IMR-90 (cell line): ENCODE measurements around the gene SLC35D3.

Source experiments
- CEBPB ChIP-seq: IDR thresholded peaks from 2 replicates; pipeline ENCODE4 v1.6.1; 2012; ENCODE audit warnings: low read depth, low read length, improper control_type of control experiment
- FOS ChIP-seq: fragments of 150-350 bp; IDR thresholded peaks from 2 replicates; pipeline ENCODE4 v1.6.1; 2016; ENCODE audit warnings: low read depth, low read length
- MAZ ChIP-seq: IDR thresholded peaks from 2 replicates; pipeline ENCODE4 v1.6.1; 2012; ENCODE audit warnings: low read depth, mild to moderate bottlenecking, low read length, improper control_type of control experiment, moderate library complexity, borderline replicate concordance
- POLR2A ChIP-seq: IDR thresholded peaks from 2 replicates; pipeline ENCODE4 v1.6.1; 2012; ENCODE audit warnings: mild to moderate bottlenecking, low read depth, low read length
- RCOR1 ChIP-seq: IDR thresholded peaks from 2 replicates; pipeline ENCODE4 v1.6.1; 2012; ENCODE audit warnings: mild to moderate bottlenecking, low read length, improper control_type of control experiment; ENCODE audit not compliant: insufficient replicate concordance
- SMC3 ChIP-seq: fragments of 150-350 bp; IDR thresholded peaks from 2 replicates; pipeline ENCODE4 v1.6.1; 2016; ENCODE audit warnings: low read depth, mild to moderate bottlenecking, antibody characterized with exemption, low read length, moderate library complexity
- TF ChIP-seq, protein P1 (sequence below): conservative IDR thresholded peaks from 2 replicates; pipeline ENCODE4 v1.5.1; 2012; ENCODE audit warnings: mild to moderate bottlenecking, low read depth, low read length, improper control_type of control experiment
- TF ChIP-seq, protein P2 (sequence below): fragments of 150-350 bp; IDR thresholded peaks from 2 replicates; pipeline ENCODE4 v1.6.1; 2017; ENCODE audit warnings: mild to moderate bottlenecking, antibody characterized with exemption, low read length, low read depth
- TF ChIP-seq, protein P3 (sequence below): fragments of 150-350 bp; IDR thresholded peaks from 2 replicates; pipeline ENCODE4 v1.6.1; 2016; ENCODE audit warnings: low read depth, mild to moderate bottlenecking, low read length, moderate library complexity, borderline replicate concordance

DNA sequence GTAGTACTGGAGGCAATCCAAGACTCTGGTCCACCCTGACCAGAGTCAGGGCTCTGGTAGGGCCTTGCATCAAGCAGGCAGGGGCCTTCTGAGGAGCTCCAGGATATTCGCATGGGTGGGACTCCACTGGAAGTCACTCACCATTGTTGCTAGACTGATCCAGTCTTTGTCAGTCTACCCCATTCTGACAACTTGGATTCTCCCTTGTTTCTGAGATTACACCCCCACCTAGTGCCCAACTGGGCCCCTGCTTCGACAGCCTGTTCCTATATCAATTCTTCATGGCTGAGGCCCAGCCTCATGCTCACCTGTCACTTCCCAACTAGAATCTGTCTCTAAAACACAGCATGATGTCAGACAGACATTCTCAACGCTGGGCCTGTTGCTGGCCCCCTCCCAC, 5.2 kb downstream of the SLC35D3 start:
- TF ChIP-seq, protein P1, sequence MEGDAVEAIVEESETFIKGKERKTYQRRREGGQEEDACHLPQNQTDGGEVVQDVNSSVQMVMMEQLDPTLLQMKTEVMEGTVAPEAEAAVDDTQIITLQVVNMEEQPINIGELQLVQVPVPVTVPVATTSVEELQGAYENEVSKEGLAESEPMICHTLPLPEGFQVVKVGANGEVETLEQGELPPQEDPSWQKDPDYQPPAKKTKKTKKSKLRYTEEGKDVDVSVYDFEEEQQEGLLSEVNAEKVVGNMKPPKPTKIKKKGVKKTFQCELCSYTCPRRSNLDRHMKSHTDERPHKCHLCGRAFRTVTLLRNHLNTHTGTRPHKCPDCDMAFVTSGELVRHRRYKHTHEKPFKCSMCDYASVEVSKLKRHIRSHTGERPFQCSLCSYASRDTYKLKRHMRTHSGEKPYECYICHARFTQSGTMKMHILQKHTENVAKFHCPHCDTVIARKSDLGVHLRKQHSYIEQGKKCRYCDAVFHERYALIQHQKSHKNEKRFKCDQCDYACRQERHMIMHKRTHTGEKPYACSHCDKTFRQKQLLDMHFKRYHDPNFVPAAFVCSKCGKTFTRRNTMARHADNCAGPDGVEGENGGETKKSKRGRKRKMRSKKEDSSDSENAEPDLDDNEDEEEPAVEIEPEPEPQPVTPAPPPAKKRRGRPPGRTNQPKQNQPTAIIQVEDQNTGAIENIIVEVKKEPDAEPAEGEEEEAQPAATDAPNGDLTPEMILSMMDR: peak; percentile 38
- TF ChIP-seq CEBPB: no peak
- no peak for TF ChIP-seq MAZ
- TF ChIP-seq SMC3: no peak
- no peak for TF ChIP-seq POLR2A
- no peak for TF ChIP-seq FOS
- TF ChIP-seq, protein P2, sequence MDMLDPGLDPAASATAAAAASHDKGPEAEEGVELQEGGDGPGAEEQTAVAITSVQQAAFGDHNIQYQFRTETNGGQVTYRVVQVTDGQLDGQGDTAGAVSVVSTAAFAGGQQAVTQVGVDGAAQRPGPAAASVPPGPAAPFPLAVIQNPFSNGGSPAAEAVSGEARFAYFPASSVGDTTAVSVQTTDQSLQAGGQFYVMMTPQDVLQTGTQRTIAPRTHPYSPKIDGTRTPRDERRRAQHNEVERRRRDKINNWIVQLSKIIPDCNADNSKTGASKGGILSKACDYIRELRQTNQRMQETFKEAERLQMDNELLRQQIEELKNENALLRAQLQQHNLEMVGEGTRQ: no peak
- TF ChIP-seq RCOR1: no peak
- TF ChIP-seq, protein P3, sequence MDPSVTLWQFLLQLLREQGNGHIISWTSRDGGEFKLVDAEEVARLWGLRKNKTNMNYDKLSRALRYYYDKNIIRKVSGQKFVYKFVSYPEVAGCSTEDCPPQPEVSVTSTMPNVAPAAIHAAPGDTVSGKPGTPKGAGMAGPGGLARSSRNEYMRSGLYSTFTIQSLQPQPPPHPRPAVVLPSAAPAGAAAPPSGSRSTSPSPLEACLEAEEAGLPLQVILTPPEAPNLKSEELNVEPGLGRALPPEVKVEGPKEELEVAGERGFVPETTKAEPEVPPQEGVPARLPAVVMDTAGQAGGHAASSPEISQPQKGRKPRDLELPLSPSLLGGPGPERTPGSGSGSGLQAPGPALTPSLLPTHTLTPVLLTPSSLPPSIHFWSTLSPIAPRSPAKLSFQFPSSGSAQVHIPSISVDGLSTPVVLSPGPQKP: no peak
